GM12892 (cell line): ENCODE measurements around the gene SLC1A4.

Experiments
- POLR2A ChIP-seq: IDR thresholded peaks from 2 replicates; pipeline ENCODE4 v1.6.1; 2011; ENCODE audit warnings: low read depth, low read length, control low read depth
- POLR2AphosphoS5 ChIP-seq: IDR thresholded peaks from 2 replicates; pipeline ENCODE4 v1.6.1; 2011; ENCODE audit warnings: low read depth, low read length, control low read depth
- TAF1 ChIP-seq: IDR thresholded peaks from 2 replicates; pipeline ENCODE4 v1.6.1; 2011; ENCODE audit warnings: low read depth, mild to moderate bottlenecking, control low read depth, low read length, borderline replicate concordance

DNA sequence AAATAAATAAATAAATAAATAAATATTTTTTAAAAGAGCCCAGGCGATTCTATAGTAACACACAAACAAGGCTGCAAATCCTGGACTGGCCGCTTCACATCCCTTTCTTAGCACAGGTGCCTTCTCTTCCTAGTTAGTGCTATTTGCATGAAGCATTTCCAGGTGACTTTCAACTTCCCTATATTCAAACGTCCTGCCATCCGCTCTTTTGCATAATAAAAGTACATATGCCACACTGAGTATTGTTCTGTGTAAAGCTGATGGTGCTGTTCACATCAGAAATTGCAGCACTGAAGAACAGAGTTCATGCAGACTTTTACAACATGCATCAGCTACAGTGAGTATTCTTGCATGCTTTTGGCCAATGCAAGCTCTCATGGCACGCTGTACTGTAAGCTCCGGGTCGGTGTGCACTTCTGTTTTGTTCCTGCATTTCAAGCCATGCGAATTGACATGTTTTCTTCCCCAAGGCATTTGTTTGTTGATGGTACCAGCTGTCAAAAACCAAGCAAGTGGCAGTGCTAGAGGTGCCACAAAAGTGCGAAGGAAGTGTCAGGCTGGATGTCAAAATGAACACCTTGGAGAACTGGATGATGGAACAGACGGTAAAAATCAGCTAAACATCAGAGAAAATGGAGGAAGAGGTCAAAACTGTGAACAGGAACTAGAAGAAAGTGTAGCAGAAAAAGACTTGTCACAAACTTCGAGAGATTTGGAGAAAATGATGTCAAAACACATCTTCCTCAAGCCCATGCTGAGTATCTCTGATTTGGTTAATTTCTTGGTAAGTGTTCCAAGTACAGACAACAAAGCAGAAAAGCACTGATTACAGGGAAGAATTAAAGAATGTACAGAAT is 41.5 kb downstream of the SLC1A4 start:
- no peak for TF ChIP-seq POLR2AphosphoS5
- no peak for TF ChIP-seq POLR2A
- no peak for TF ChIP-seq TAF1
